ENCODE results near the gene NTNG2.

Gene NTNG2

GRCh38 chr9:132146039-132146438, 15.8 kb upstream of the NTNG2 start:
- H3K9me2 ChIP-seq (ENCODE audit: low read depth, low read length): no peaks in the 10 kb centered on the region
- H3K9ac ChIP-seq (ENCODE audit: low read length): no peak overlapping the region
- no peaks in the 10 kb centered on the region for H3K79me2 ChIP-seq (ENCODE audit: insufficient read depth, low read length)
- H3K4me3 ChIP-seq (ENCODE audit: low read depth, low read length, poor library complexity, severe bottlenecking): no peak overlapping the region
- H3K9me3 ChIP-seq (ENCODE audit: low read length): no peaks in the 10 kb centered on the region
- H3K4me2 ChIP-seq (ENCODE audit: low read length): no peak overlapping the region
- H3K27ac ChIP-seq (ENCODE audit: low read depth, low read length, poor library complexity, severe bottlenecking): no peak overlapping the region
- no peaks in the 10 kb centered on the region for H3K4me1 ChIP-seq (ENCODE audit: insufficient read depth, low read length, severe bottlenecking)
- no peaks in the 10 kb centered on the region for H3K36me3 ChIP-seq (ENCODE audit: insufficient read depth, low read length)
- H2AFZ ChIP-seq (ENCODE audit: low read length): no peak overlapping the region
- no peaks in the 10 kb centered on the region for H4K20me1 ChIP-seq (ENCODE audit: insufficient read depth, low read length)
- TF ChIP-seq EZH2 (IDR thresholded peaks at IDR 0.05; ENCODE audit: borderline replicate concordance, low read length) (no peak), CTCF (IDR thresholded peaks at IDR 0.05; ENCODE audit: low read length) (no peak)
- H3F3A ChIP-seq (ENCODE audit: insufficient read depth, low read length): no peaks in the 10 kb centered on the region
- no peaks in the 10 kb centered on the region; the same call in 1 of the 2 replicates for H3K27me3 ChIP-seq (ENCODE audit: insufficient read depth, low read length)

- Histone ChIP-seq H3K27me3 (ENCODE audit: insufficient read depth, low read length) (peaks cover 3% of the 10 kb centered on the region; the same call in 1 of the 2 replicates), H3F3A (ENCODE audit: insufficient read depth, low read length) (no peaks in the 10 kb centered on the region), H3K79me2 (ENCODE audit: insufficient read depth, low read length) (no peaks in the 10 kb centered on the region), H2AFZ (ENCODE audit: low read length) (no peak overlapping the region), H3K4me3 (ENCODE audit: low read depth, low read length, poor library complexity, severe bottlenecking) (no peak overlapping the region), H3K4me1 (ENCODE audit: insufficient read depth, low read length, severe bottlenecking) (no peaks in the 10 kb centered on the region), H3K36me3 (ENCODE audit: insufficient read depth, low read length) (no peaks in the 10 kb centered on the region), H3K4me2 (ENCODE audit: low read length) (no peak overlapping the region), H3K9ac (ENCODE audit: low read length) (no peak overlapping the region), H3K9me2 (ENCODE audit: low read depth, low read length) (no peaks in the 10 kb centered on the region), H4K20me1 (ENCODE audit: insufficient read depth, low read length) (no peaks in the 10 kb centered on the region), H3K9me3 (ENCODE audit: low read length) (no peaks in the 10 kb centered on the region), H3K27ac (ENCODE audit: low read depth, low read length, poor library complexity, severe bottlenecking) (no peak overlapping the region)
- TF ChIP-seq EZH2 (IDR thresholded peaks at IDR 0.05; ENCODE audit: borderline replicate concordance, low read length): no peak
- no peak for TF ChIP-seq CTCF (IDR thresholded peaks at IDR 0.05; ENCODE audit: low read length)
Measured at GRCh38 chr9:132146575-132146974, 15.3 kb upstream of the NTNG2 start.

GRCh38 chr9:132147331-132147730, 14.5 kb upstream of the NTNG2 start:
- no peaks in the 10 kb centered on the region for H3K4me1 ChIP-seq (ENCODE audit: insufficient read depth, low read length, severe bottlenecking)
- H3K9me3 ChIP-seq (ENCODE audit: low read length): no peaks in the 10 kb centered on the region
- no peaks in the 10 kb centered on the region for H3K79me2 ChIP-seq (ENCODE audit: insufficient read depth, low read length)
- no peaks in the 10 kb centered on the region for H3F3A ChIP-seq (ENCODE audit: insufficient read depth, low read length)
- H3K9me2 ChIP-seq (ENCODE audit: low read depth, low read length): no peaks in the 10 kb centered on the region
- no peak overlapping the region for H3K4me3 ChIP-seq (ENCODE audit: low read depth, low read length, poor library complexity, severe bottlenecking)
- H3K27ac ChIP-seq (ENCODE audit: low read depth, low read length, poor library complexity, severe bottlenecking): no peak overlapping the region
- TF ChIP-seq CTCF (IDR thresholded peaks at IDR 0.05; ENCODE audit: low read length): no peak
- TF ChIP-seq EZH2 (IDR thresholded peaks at IDR 0.05; ENCODE audit: borderline replicate concordance, low read length): no peak
- peaks cover 3% of the 10 kb centered on the region; the same call in 1 of the 2 replicates for H3K27me3 ChIP-seq (ENCODE audit: insufficient read depth, low read length)
- H3K9ac ChIP-seq (ENCODE audit: low read length): no peak overlapping the region
- H3K4me2 ChIP-seq (ENCODE audit: low read length): no peak overlapping the region
- H4K20me1 ChIP-seq (ENCODE audit: insufficient read depth, low read length): no peaks in the 10 kb centered on the region
- no peak overlapping the region for H2AFZ ChIP-seq (ENCODE audit: low read length)
- H3K36me3 ChIP-seq (ENCODE audit: insufficient read depth, low read length): no peaks in the 10 kb centered on the region

Data from OCI-LY1 (cell line).